ENCODE results near the gene HEXB. TPM values are rescaled to one million over a fixed set of nuclear protein-coding genes. Genes with fewer than 3 reads are reported as not detected.

HEXB gene
- total and polyA plus RNA-seq, 2 donors (not counting 3 experiments of a cell fraction or from before 2014, with no cell fraction given), result 128 to 182 TPM

- no peak for TF ChIP-seq MYC (IDR thresholded peaks at IDR 0.05; ENCODE audit: low read depth, low read length)
- TF ChIP-seq FOS (IDR thresholded peaks at IDR 0.05; ENCODE audit: borderline replicate concordance, insufficient read depth, low read length), result peak; percentile 13
- no peak for TF ChIP-seq JUN (IDR thresholded peaks at IDR 0.05; ENCODE audit: borderline replicate concordance, insufficient read depth, insufficient read length, low read depth)
- H2AFZ ChIP-seq (ENCODE audit: low read depth, low read length), result no peak overlapping the region
- H3K9me3 ChIP-seq (replicated peaks; ENCODE audit: control insufficient read depth, insufficient read depth, low read length), result no peaks in the 10 kb centered on the region
- no peak overlapping the region for H3K4me3 ChIP-seq (replicated peaks in 1 of 3; ENCODE audit: insufficient read depth in 1 of 3, low read depth in 1 of 3, low read length in 3 of 3)
- no peak overlapping the region for H3K9ac ChIP-seq (replicated peaks; ENCODE audit: extremely low read depth, insufficient read depth, low read length)
- H3K27me3 ChIP-seq (ENCODE audit: control insufficient read depth in 2 of 2, insufficient read depth in 2 of 2, low read length in 2 of 2), result peaks cover 2 to 3% of the 10 kb centered on the region in 2 experiments
- no peak overlapping the region for H3K4me2 ChIP-seq (ENCODE audit: insufficient read depth, low read length)
- no peak overlapping the region for H3K27ac ChIP-seq (ENCODE audit: insufficient read depth, low read depth, low read length)
- no peaks in the 10 kb centered on the region for H3K36me3 ChIP-seq (ENCODE audit: control insufficient read depth in 2 of 2, extremely low read depth in 1 of 2, insufficient read depth in 2 of 2, low read length in 2 of 2)
- dilution Hi-C loops (cut with MboI; ENCODE audit: extremely low pct_ligation_motif_present, low sequenced_read_pairs), result no loop called here
- intact Hi-C loops (cut with micrococcal nuclease), result no loop called here
- H3K4me1 ChIP-seq (ENCODE audit: control insufficient read depth, extremely low read depth, insufficient read depth, low read length), result peaks cover 2% of the 10 kb centered on the region
- ChIA-PET CTCF (interaction anchor here (0.6 kb wide), 1 partner anchor 529 kb away, joined by 4 read pairs; no protein-coding TSS in a partner anchor), POLR2A (no interaction called here)
- H3K79me2 ChIP-seq (ENCODE audit: control insufficient read depth, insufficient read depth, low read length), result no peaks in the 10 kb centered on the region
- no peaks in the 10 kb centered on the region for H3K9me1 ChIP-seq (replicated peaks; ENCODE audit: control insufficient read depth, extremely low read depth, insufficient read depth, low read length)
- FAIRE-seq (peak; percentile 65), DNase-seq (ENCODE audit: low read depth, low spot score) (no peak)
- H4K20me1 ChIP-seq (replicated peaks; ENCODE audit: control insufficient read depth, extremely low read depth, insufficient read depth, low read length), result no peaks in the 10 kb centered on the region
- no TSS peak for BruUV-seq (replicated peaks)
These were observed 24.9 kb upstream of the HEXB start for GRCh38 chr5:74660140-74660539.

- H3K9ac ChIP-seq (replicated peaks; ENCODE audit: extremely low read depth, insufficient read depth, low read length), result no peak overlapping the region
- FAIRE-seq (no peak), DNase-seq (ENCODE audit: low read depth, low spot score) (no peak)
- POLR2A ChIA-PET, result no interaction called here
- CTCF ChIA-PET, result no interaction called here
- peaks cover 2 to 8% of the 10 kb centered on the region in 2 experiments for H3K27me3 ChIP-seq (ENCODE audit: control insufficient read depth in 2 of 2, insufficient read depth in 2 of 2, low read length in 2 of 2)
- no peaks in the 10 kb centered on the region for H3K9me3 ChIP-seq (replicated peaks; ENCODE audit: control insufficient read depth, insufficient read depth, low read length)
- H3K4me1 ChIP-seq (ENCODE audit: control insufficient read depth, extremely low read depth, insufficient read depth, low read length), result peaks cover 2% of the 10 kb centered on the region
- H4K20me1 ChIP-seq (replicated peaks; ENCODE audit: control insufficient read depth, extremely low read depth, insufficient read depth, low read length), result no peaks in the 10 kb centered on the region
- no peaks in the 10 kb centered on the region for H3K79me2 ChIP-seq (ENCODE audit: control insufficient read depth, insufficient read depth, low read length)
- no peaks in the 10 kb centered on the region for H3K9me1 ChIP-seq (replicated peaks; ENCODE audit: control insufficient read depth, extremely low read depth, insufficient read depth, low read length)
- intact Hi-C loops (cut with micrococcal nuclease), result no loop called here
- no peak overlapping the region for H3K27ac ChIP-seq (ENCODE audit: insufficient read depth, low read depth, low read length)
- no peaks in the 10 kb centered on the region for H3K36me3 ChIP-seq (ENCODE audit: control insufficient read depth in 2 of 2, extremely low read depth in 1 of 2, insufficient read depth in 2 of 2, low read length in 2 of 2)
- no peak overlapping the region for H2AFZ ChIP-seq (ENCODE audit: low read depth, low read length)
- H3K4me2 ChIP-seq (ENCODE audit: insufficient read depth, low read length), result no peak overlapping the region
- no TSS peak for BruUV-seq (replicated peaks)
- TF ChIP-seq POLR2A (IDR thresholded peaks at IDR 0.05; ENCODE audit: low read depth, low read length) (no peak), FOS (IDR thresholded peaks at IDR 0.05; ENCODE audit: borderline replicate concordance, insufficient read depth, low read length) (no peak), GATA2 (IDR thresholded peaks at IDR 0.05; ENCODE audit: insufficient read depth, insufficient read length, low read depth, low read length) (no peak), JUN (IDR thresholded peaks at IDR 0.05; ENCODE audit: borderline replicate concordance, insufficient read depth, insufficient read length, low read depth) (no peak), POLR2AphosphoS5 (IDR thresholded peaks at IDR 0.05; ENCODE audit: insufficient read depth, low read depth, low read length) (no peak), EZH2 (IDR thresholded peaks at IDR 0.05; ENCODE audit: borderline replicate concordance, low read depth, low read length, severe bottlenecking) (no peak), CTCF (IDR thresholded peaks at IDR 0.05; ENCODE audit: extremely low read depth in 1 of 2, insufficient read depth in 1 of 2, low read depth in 1 of 2, low read length in 2 of 2) (no peak), MYC (IDR thresholded peaks at IDR 0.05; ENCODE audit: low read depth, low read length) (no peak)
- TF ChIP-seq, protein P1, sequence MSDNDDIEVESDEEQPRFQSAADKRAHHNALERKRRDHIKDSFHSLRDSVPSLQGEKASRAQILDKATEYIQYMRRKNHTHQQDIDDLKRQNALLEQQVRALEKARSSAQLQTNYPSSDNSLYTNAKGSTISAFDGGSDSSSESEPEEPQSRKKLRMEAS (IDR thresholded peaks at IDR 0.05; ENCODE audit: insufficient read depth, insufficient read length), result no peak
- dilution Hi-C loops (cut with MboI; ENCODE audit: extremely low pct_ligation_motif_present, low sequenced_read_pairs), result no loop called here
- H3K4me3 ChIP-seq (replicated peaks in 1 of 3; ENCODE audit: insufficient read depth in 1 of 3, low read depth in 1 of 3, low read length in 3 of 3), result no peak overlapping the region
These were observed 24.2 kb upstream of the HEXB start for GRCh38 chr5:74660873-74661272.
